Stimulated activated naive CD8-positive, alpha-beta T cell treated with anti-CD3 and anti-CD28 coated beads, Interleukin-15, amount 100 ng/mL, for 72 hours (primary cell): ENCODE results near the gene ANKRD52.

Experiments used
- ATAC-seq: fragments of 150-1000 bp; cut with Tn5 transposase; 2 replicates; pipeline ENCODE4 v1.10.0; 2021; ENCODE audit warnings: mild to moderate bottlenecking, moderate library complexity
- DNase-seq, 2 donors: peaks; one replicate each; pipeline ENCODE4 v3.0.0; 2021 to 2022
- H3K27ac Mint-ChIP-seq, 2 donors: one replicate each; pipeline ENCODE4 v1.8.0; 2022; ENCODE audit warnings: mild to moderate bottlenecking in 2 of 2, mixed read lengths in 2 of 2, moderate library complexity in 2 of 2
- H3K27me3 Mint-ChIP-seq: one replicate; pipeline ENCODE4 v1.8.0; 2022; ENCODE audit warnings: mixed read lengths
- H3K4me1 Mint-ChIP-seq: one replicate; pipeline ENCODE4 v1.8.0; 2022; ENCODE audit warnings: mild to moderate bottlenecking, mixed read lengths
- H3K4me3 Mint-ChIP-seq, 2 donors: one replicate each; pipeline ENCODE4 v1.8.0; 2022; ENCODE audit warnings: mild to moderate bottlenecking in 2 of 2, mixed read lengths in 2 of 2, moderate library complexity in 1 of 2
- H3K9me3 Mint-ChIP-seq, 2 donors: one replicate each; pipeline ENCODE4 v1.8.0; 2022; ENCODE audit warnings: mixed read lengths in 2 of 2

Gene ANKRD52

DNA sequence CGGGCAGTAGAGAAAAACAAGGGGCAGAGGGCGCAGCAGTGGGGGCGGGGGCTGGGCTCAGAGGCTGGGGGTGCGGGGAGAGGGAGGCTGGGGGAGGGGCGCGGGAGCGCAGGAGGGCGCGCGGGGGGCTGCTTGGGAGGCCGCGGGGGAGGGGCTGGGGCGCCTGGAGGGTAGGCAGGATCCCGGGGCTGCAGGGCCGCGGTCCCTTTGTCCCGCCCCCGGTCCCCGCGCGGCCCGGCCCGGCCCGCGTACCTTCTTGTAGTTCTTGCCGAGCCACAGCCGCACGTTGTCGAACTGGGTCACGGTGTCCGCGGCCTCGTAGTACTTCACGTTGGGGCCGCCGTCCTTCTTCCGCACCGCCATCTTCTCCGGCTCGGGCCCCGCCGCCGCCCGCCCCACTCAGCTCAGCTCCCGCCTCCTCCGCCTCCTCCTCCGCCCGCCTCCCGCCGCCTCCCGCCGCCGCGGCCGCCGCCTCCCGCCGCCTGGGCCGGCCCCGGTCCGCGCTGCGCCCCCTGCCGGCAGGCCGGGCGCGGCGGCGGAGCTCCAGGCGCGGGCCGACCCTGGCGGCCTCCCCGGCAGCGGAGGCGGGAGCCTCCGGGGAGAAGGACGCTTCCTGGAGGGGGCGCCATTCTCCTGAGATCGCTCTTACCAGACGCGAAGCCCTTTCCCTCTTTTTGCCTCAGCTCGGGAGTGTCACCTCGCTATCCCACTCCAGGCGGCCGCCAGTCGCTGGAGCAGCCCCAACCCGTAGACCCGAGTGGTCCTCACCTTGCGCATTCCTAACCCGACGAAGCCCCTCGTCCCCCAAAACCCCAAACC, 68.9 kb downstream of the ANKRD52 start, which contains the start of gene SMARCC2:
SMARCC2 (minus strand) TSS at position 385 of the 819 bp plus-strand sequence; CDS start at position 363, 22 bp downstream.
- Mint-ChIP-seq H3K4me3 (peak within 1 kb of the TSS; percentile 96 to 97), H3K27me3 (no peaks in the 10 kb centered on the region), H3K27ac (peak within 1 kb of the TSS; percentile 97 to 100), H3K9me3 (peaks cover 0 to 5% of the 10 kb centered on the region in 2 donors), H3K4me1 (peaks cover 51% of the 10 kb centered on the region)
- DNase-seq (peak; percentile 86 to 88), ATAC-seq (peak; percentile 89)

DNA sequence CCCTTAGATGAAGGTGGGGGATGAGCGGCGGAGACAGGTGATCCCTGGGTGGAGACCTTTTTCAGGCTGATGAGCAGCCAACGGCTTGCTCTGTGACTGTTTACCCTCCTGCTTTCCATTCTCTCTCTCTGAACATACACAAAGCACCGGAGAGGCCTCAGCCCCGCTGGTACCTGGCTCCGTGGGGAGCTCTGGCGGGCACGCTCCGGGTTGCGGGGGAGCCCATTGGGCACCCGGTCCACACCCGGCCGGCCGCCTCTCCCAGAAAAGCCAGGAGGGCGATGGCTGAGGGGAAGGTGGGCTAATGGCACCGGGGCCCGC, 69.4 kb downstream of the ANKRD52 start:
- ATAC-seq (peak; percentile 10), DNase-seq (peak in 1 of 2 donors; percentile 32)
- Mint-ChIP-seq H3K4me1 (peaks cover 51% of the 10 kb centered on the region), H3K9me3 (peaks cover 0 to 5% of the 10 kb centered on the region in 2 donors), H3K27me3 (no peaks in the 10 kb centered on the region), H3K4me3 (peak overlapping the region; percentile 96 to 97), H3K27ac (peak overlapping the region; percentile 91 to 95)

- DNase-seq (no peak), ATAC-seq (no peak)
- H3K9me3 Mint-ChIP-seq, result peaks cover 0 to 3% of the 10 kb centered on the region in 2 donors
- H3K4me3 Mint-ChIP-seq, result peak overlapping the region; percentile 96 to 97
- H3K4me1 Mint-ChIP-seq, result peaks cover 48% of the 10 kb centered on the region
- H3K27ac Mint-ChIP-seq, result peak overlapping the region; percentile 91 to 95
- H3K27me3 Mint-ChIP-seq, result no peaks in the 10 kb centered on the region
Measured at GRCh38 chr12:56188131-56188777, 69.9 kb downstream of the ANKRD52 start.
